ENCODE results near the gene RASSF4.

- TF ChIP-seq ZNF26 (tag by site-specific recombination; IDR thresholded peaks at IDR 0.05): no peak
- no peak for TF ChIP-seq AEBP2 (tag by site-specific recombination; IDR thresholded peaks at IDR 0.05; ENCODE audit: borderline replicate concordance)
- TF ChIP-seq ZNF132 (tag by site-specific recombination; IDR thresholded peaks at IDR 0.05; ENCODE audit: borderline replicate concordance): no peak
- TF ChIP-seq, protein P1, sequence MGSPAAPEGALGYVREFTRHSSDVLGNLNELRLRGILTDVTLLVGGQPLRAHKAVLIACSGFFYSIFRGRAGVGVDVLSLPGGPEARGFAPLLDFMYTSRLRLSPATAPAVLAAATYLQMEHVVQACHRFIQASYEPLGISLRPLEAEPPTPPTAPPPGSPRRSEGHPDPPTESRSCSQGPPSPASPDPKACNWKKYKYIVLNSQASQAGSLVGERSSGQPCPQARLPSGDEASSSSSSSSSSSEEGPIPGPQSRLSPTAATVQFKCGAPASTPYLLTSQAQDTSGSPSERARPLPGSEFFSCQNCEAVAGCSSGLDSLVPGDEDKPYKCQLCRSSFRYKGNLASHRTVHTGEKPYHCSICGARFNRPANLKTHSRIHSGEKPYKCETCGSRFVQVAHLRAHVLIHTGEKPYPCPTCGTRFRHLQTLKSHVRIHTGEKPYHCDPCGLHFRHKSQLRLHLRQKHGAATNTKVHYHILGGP (tag by site-specific recombination; IDR thresholded peaks at IDR 0.05): no peak
- no peak for TF ChIP-seq CTCF (tag by site-specific recombination; IDR thresholded peaks at IDR 0.05)
- no peak for TF ChIP-seq ZNF416 (tag by site-specific recombination; IDR thresholded peaks at IDR 0.05)
- TF ChIP-seq, protein P2, sequence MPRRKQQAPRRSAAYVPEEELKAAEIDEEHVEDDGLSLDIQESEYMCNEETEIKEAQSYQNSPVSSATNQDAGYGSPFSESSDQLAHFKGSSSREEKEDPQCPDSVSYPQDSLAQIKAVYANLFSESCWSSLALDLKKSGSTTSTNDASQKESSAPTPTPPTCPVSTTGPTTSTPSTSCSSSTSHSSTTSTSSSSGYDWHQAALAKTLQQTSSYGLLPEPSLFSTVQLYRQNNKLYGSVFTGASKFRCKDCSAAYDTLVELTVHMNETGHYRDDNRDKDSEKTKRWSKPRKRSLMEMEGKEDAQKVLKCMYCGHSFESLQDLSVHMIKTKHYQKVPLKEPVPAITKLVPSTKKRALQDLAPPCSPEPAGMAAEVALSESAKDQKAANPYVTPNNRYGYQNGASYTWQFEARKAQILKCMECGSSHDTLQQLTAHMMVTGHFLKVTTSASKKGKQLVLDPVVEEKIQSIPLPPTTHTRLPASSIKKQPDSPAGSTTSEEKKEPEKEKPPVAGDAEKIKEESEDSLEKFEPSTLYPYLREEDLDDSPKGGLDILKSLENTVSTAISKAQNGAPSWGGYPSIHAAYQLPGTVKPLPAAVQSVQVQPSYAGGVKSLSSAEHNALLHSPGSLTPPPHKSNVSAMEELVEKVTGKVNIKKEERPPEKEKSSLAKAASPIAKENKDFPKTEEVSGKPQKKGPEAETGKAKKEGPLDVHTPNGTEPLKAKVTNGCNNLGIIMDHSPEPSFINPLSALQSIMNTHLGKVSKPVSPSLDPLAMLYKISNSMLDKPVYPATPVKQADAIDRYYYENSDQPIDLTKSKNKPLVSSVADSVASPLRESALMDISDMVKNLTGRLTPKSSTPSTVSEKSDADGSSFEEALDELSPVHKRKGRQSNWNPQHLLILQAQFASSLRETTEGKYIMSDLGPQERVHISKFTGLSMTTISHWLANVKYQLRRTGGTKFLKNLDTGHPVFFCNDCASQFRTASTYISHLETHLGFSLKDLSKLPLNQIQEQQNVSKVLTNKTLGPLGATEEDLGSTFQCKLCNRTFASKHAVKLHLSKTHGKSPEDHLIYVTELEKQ (tag by site-specific recombination; IDR thresholded peaks at IDR 0.05; ENCODE audit: borderline replicate concordance): no peak
These were observed 8.5 kb downstream of the RASSF4 start for GRCh38 chr10:44968091-44968490.
